HUES6 (cell line): ENCODE measurements around the gene ADD2.
A peak's percentile ranks its signal among the peaks of the same experiment; 100 is the strongest.

Source experiments
- H3K27ac ChIP-seq: 2 replicates; pipeline ENCODE4 v1.7.0; 2013; ENCODE audit warnings: low read depth, mild to moderate bottlenecking, low read length, inconsistent platforms
- H3K27me3 ChIP-seq: 2 replicates; pipeline ENCODE4 v1.6.1; 2013; ENCODE audit warnings: low read length; ENCODE audit not compliant: control insufficient read depth, insufficient read depth
- H3K36me3 ChIP-seq: 2 replicates; pipeline ENCODE4 v1.6.1; 2013; ENCODE audit warnings: low read length; ENCODE audit not compliant: control insufficient read depth, insufficient read depth
- H3K4me1 ChIP-seq: 2 replicates; pipeline ENCODE4 v1.6.1; 2013; ENCODE audit warnings: low read length; ENCODE audit not compliant: control insufficient read depth, insufficient read depth
- H3K4me3 ChIP-seq: 2 replicates; pipeline ENCODE4 v1.5.1; 2013; ENCODE audit warnings: low read depth, low read length
- H3K9ac ChIP-seq: one replicate; pipeline ENCODE4 v1.6.1; 2013; ENCODE audit warnings: mild to moderate bottlenecking, low read length
- H3K9me3 ChIP-seq: 2 replicates; pipeline ENCODE4 v1.6.1; 2013; ENCODE audit warnings: low read depth, low read length; ENCODE audit not compliant: control insufficient read depth, insufficient read depth

The ADD2 gene

DNA sequence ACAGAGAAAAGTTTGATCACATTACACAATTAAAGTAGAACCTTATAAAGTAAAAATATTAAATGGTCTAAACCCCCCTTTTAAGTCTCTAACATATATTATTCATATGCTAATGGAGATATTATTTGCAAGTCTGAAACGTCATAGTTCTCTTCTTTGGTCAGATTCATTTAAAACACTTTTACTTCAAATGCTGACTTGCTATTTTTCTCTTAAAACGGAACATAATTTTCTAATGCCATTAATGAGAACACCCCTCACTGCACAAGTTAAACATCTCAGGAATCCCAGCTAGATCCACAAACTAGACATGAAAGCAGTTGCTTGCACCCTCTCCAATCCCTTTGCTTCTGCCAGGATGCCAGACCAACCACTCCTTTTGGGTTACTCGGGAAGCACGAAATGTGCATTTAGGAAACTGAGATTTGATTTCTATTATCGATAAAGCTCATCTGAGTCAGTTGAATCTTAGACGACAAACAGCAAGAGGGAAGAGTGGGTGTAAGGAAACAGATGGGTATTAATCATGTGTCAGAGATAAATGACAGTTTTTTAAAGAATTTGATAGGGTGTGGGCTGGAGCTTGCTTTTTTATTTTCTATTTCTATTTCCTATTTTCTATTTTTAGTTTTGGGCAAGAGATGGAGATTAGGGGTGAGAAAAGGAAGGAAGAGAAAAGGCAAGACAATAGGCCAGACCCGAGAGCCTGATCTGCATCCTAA lies 1.5 kb downstream of the ADD2 start:
- Histone ChIP-seq H3K9ac (peak overlapping the region; percentile 73), H3K27me3 (peaks cover 4% of the 10 kb centered on the region; the same call in 1 of the 2 replicates), H3K4me3 (peak overlapping the region; percentile 89)

DNA sequence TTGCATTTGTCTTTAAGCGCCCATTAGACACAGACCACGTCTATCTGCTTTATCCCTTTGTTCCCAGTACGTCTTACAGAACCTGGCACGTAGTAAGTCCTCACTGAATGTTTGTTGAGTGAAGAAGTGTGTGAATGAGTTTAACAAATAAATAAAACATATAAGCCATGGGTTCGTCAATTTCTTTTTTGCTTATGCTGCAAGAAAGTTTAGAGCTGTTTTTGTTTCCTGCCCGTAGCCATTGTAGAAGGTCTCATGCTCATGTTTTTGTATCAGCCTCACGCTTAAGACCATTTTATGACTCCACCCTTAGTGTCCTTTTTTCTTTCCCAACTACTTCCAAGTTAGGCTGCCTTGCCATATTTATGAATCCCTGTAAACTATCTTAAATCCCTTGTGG lies 2.5 kb downstream of the ADD2 start:
- 0 out of 2 replicates have a peak overlapping the region, but pooled peaks have one; percentile 89 for H3K4me3 ChIP-seq

More for the DNA sequence above, 1.5 kb downstream of the ADD2 start:
- Histone ChIP-seq H3K9me3 (no peaks in the 10 kb centered on the region), H3K27ac (peak overlapping the region; percentile 93), H3K36me3 (no peaks in the 10 kb centered on the region), H3K4me1 (peaks cover 29% of the 10 kb centered on the region)

DNA sequence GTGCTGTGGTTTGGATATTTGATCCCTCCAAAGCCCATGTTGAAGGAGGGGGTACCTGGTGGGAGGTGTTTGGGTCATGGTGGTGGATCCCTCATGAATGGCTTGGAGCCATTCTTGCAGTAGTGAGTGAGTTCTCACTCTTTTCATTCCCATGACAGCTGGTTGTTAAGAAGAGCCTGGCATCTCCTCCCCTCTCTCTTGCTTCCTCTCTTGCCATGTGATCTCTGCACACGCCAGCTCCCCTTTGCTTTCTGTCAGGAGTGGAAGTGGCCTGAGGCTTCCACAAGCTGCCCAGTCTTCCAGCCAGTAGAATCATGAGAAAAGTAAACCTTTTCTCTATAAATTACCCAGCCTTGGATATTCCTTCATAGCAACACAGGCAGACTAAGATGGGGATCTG lies 8.6 kb downstream of the ADD2 start:
- H3K9me3 ChIP-seq: no peaks in the 10 kb centered on the region
- no peak overlapping the region for H3K9ac ChIP-seq
- no peaks in the 10 kb centered on the region for H3K27me3 ChIP-seq
- no peaks in the 10 kb centered on the region for H3K36me3 ChIP-seq
- no peak overlapping the region for H3K4me3 ChIP-seq
- peaks cover 10% of the 10 kb centered on the region for H3K4me1 ChIP-seq
- no peak overlapping the region for H3K27ac ChIP-seq

More for the DNA sequence above, 2.5 kb downstream of the ADD2 start:
- Histone ChIP-seq H3K9me3 (no peaks in the 10 kb centered on the region), H3K36me3 (no peaks in the 10 kb centered on the region), H3K9ac (no peak overlapping the region), H3K4me1 (peaks cover 29% of the 10 kb centered on the region), H3K27ac (no peak overlapping the region), H3K27me3 (peaks cover 4% of the 10 kb centered on the region; the same call in 1 of the 2 replicates)

DNA sequence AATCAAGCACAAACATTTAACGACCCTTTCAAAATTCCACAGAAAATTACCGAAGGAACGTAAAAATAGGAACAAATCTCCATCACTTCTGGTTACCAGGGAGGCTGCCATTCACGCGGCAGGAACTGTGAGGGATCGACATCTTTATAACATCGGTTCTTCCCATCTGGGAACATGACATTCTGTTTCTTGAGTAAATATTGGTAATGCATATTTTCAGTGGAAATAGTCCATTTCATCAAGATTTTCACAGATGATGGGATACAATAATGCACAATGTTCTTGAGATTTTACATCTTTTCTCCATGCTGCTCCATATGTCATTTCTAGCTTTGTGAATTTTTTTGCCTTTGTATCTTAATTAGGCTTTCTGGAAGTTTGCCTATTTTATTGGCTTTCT lies 10.0 kb downstream of the ADD2 start:
- Histone ChIP-seq H3K36me3 (no peaks in the 10 kb centered on the region), H3K4me1 (peaks cover 22% of the 10 kb centered on the region), H3K9ac (no peak overlapping the region), H3K27me3 (no peaks in the 10 kb centered on the region), H3K9me3 (no peaks in the 10 kb centered on the region), H3K27ac (no peak overlapping the region), H3K4me3 (no peak overlapping the region)

DNA sequence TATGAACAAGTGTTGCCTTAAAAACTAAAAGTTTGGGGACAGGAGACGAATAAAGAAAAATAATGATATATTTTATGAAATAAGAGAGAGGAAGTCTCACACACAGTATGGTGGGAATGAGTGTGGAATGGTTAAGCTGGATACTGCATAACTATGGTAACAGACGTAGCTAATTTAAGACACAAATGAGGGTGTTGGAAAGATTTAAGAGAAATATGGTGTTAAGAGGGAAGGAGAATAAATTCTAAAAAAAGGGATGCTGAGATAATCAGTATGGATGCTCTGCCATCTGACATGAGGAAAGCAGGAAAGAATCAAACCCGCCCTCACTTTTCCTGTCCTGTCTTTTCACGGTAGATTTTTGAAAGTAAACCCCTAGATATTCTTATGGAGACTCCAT lies 10.6 kb downstream of the ADD2 start:
- Histone ChIP-seq H3K27me3 (no peaks in the 10 kb centered on the region), H3K9ac (no peak overlapping the region), H3K36me3 (no peaks in the 10 kb centered on the region), H3K9me3 (no peaks in the 10 kb centered on the region), H3K4me1 (peaks cover 25% of the 10 kb centered on the region), H3K4me3 (no peak overlapping the region), H3K27ac (no peak overlapping the region)

DNA sequence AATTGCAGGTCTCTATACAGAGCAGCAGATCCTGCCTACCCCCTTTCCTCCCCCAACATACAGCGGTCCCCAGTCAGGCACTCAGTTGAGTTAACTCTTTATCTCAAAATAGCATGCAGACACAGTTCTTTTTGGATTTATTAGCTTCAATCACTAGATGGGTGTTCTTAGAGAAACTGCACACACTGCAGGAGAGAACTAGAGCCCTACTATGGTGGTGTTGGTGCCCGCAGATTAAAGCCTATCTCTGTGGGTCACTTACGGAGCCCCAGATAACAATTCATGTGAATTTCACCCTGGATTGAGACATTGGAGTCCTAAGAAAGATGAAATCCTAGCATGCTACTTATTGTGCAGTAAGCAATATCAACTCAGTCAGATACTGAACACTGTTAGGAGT lies 11.9 kb downstream of the ADD2 start:
- no peak overlapping the region for H3K9ac ChIP-seq
- no peaks in the 10 kb centered on the region for H3K27me3 ChIP-seq
- H3K4me3 ChIP-seq: no peak overlapping the region
- H3K4me1 ChIP-seq: peaks cover 25% of the 10 kb centered on the region
- no peaks in the 10 kb centered on the region for H3K9me3 ChIP-seq
- no peak overlapping the region for H3K27ac ChIP-seq
- no peaks in the 10 kb centered on the region for H3K36me3 ChIP-seq

DNA sequence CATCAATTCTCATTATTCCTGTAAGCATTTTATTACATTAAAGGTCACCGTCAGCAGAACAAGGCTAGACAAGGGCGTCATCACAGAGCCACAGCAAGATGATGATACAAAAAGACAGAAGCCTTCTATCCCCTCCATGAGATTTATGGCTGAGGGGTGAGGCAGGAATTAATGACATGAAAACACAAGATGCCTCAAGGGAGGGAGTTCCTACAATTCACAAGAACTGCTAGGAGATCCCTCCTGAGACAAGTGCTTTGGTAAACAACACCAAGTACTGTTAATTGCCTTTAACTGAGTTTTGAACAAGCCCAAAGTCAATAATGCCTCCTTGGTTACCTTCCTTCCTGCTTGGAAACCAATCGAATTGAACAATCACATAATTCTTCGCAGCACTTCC lies 14.1 kb downstream of the ADD2 start:
- H3K27me3 ChIP-seq: no peaks in the 10 kb centered on the region
- H3K27ac ChIP-seq: no peak overlapping the region
- no peak overlapping the region for H3K9ac ChIP-seq
- no peaks in the 10 kb centered on the region for H3K36me3 ChIP-seq
- H3K4me1 ChIP-seq: peaks cover 25% of the 10 kb centered on the region
- no peaks in the 10 kb centered on the region for H3K9me3 ChIP-seq
- H3K4me3 ChIP-seq: no peak overlapping the region

DNA sequence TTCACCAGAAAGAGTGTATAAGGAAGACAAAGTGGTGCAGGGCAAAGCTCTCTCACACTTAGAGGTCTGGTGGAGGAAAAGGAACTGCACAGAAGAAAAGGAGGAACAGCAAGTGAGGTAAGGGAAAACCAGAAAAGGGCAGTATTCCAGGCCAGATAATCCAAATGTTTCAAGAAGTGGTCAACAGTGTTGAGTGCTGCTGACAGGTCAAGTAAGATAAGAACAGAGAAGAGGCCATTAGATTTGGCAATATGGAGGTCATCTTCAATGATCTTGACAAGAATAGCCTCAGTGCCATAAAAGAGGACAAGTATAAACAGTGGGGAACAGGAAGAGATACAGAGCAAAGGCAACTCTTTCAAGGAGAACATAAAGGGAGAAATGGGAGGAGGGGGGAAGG lies 15.0 kb downstream of the ADD2 start:
- Histone ChIP-seq H3K27me3 (no peaks in the 10 kb centered on the region), H3K9ac (no peak overlapping the region), H3K4me1 (peaks cover 25% of the 10 kb centered on the region), H3K27ac (no peak overlapping the region), H3K36me3 (no peaks in the 10 kb centered on the region), H3K9me3 (no peaks in the 10 kb centered on the region), H3K4me3 (no peak overlapping the region)

DNA sequence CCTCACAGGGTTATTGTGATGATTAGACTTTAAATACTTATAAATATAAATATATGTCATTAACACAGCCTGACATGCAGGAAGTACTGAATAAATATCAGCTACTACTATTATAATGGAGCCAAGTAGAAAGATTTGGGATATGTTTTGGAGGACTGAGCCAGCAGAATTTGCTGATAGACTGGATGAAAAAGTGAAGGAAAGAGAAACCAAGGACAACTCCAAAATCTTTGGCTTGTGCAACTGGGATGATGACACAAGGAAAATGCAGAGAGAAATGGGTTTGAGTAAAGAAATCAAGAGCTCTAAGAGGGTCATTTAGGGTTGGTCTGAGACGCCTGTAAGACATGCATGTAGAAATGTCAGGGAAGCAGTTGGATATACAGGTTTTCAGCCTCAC lies 15.6 kb downstream of the ADD2 start:
- Histone ChIP-seq H3K4me1 (peaks cover 25% of the 10 kb centered on the region), H3K27ac (no peak overlapping the region), H3K4me3 (no peak overlapping the region), H3K9ac (no peak overlapping the region), H3K36me3 (no peaks in the 10 kb centered on the region), H3K27me3 (no peaks in the 10 kb centered on the region), H3K9me3 (peaks cover under 1% of the 10 kb centered on the region; the same call in 1 of the 2 replicates)

DNA sequence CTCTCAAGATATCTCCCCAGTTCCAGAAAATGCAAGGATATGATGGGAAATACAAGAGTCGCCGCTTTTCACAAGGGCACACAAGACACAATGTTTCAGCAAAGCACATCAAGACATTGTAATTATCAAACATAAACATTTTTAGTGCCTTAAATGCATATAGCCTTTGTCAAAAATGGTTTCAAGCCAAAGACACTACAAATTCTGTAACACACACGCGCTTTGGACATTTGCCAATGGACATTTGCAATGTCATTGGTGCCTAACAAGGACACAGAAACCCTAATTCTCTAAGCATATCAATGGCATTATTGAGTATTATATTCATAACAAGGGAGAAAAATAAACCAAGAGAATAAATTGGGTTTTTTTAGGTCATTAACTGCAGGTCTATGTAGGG lies 16.1 kb downstream of the ADD2 start:
- peaks cover 3% of the 10 kb centered on the region; the same call in 1 of the 2 replicates for H3K9me3 ChIP-seq
- H3K27ac ChIP-seq: no peak overlapping the region
- no peak overlapping the region for H3K4me3 ChIP-seq
- H3K36me3 ChIP-seq: no peaks in the 10 kb centered on the region
- peaks cover 25% of the 10 kb centered on the region for H3K4me1 ChIP-seq
- no peak overlapping the region for H3K9ac ChIP-seq
- no peaks in the 10 kb centered on the region for H3K27me3 ChIP-seq

DNA sequence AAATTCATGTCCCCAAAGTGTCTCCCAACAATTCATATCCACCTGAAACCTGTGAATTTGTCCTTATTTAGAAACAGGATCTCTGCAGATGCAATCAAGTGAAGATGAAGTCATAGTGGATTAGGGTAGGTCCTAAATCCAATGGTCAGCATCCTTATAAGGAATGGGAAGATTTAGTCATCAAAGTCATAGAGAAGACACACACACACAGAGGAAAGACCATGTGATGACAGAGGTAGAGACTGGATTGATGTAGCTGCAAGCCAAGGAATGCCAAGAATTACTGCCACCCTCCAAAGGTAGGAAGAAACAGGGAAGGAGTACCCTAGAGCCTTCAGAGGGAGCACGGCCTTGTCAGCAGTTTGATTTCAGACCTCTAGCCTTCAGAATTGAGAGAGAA lies 17.7 kb downstream of the ADD2 start:
- Histone ChIP-seq H3K36me3 (no peaks in the 10 kb centered on the region), H3K4me3 (no peak overlapping the region), H3K27ac (no peak overlapping the region), H3K9me3 (peaks cover 3% of the 10 kb centered on the region; the same call in 1 of the 2 replicates), H3K27me3 (no peaks in the 10 kb centered on the region), H3K9ac (no peak overlapping the region), H3K4me1 (peaks cover 36% of the 10 kb centered on the region)
